Activated T-cell treated with anti-CD3 and anti-CD28 coated beads for 48 hours (primary cell): ENCODE results near the gene TMEM86A.
"Not testable (repeated sequence)": the region's sequence is repeated elsewhere in the genome, so short reads cannot be mapped to it uniquely, and the experiment has no call there.

Experiments
- DNase-seq: peaks from one replicate; pipeline ENCODE4 v3.0.0-alpha.2; 2020; ENCODE audit warnings: low read depth

TMEM86A gene, protein sequence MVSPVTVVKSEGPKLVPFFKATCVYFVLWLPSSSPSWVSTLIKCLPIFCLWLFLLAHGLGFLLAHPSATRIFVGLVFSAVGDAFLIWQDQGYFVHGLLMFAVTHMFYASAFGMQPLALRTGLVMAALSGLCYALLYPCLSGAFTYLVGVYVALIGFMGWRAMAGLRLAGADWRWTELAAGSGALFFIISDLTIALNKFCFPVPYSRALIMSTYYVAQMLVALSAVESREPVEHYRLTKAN

DNA sequence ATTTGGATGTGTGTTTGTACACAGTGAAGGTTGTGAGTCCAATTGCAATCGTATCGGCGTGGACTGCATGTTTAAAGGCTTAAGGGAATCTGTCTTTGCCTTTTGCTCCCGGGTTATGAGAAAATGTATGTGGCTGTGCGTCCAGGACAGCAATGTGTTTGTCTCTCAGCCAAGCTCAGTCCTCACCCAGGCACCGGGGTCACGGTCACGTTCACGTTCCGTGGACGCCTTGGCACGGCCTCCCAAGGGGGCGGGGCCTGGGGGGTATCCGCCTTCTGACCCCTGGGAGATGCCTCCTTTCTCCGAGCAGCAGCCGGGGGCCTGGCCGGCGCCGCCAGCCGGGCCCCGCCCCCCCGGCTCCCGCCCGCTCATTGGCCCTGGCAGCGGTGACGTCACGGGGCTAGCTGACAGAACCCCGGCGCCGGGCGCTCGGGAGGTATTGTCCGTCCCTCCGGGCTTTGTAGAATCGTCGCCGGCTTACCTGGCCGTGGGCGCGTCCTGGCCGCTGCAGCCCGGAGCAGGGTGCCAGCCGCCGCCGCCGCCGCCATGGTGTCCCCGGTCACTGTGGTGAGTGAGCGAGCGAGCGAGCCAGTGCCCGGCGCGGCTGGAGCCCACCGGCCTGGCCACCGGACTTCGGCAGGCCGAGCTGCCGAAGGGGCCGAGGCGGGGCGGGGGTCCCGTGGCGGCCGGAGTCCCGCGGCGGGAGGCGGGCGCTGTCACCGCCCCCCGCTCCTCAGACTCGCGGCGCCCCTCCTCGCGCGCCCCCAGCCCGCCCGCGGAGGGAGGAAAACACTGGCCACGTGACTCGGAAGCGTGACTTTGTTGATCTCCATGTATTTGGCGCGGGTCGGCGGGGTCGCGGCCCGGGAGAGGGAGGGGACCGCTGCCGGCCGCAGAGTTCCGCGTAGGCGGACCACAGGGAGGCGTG is at the start of gene TMEM86A:
TSS of gene TMEM86A (plus strand) at position 439 of the 928 bp plus-strand sequence. CDS start at position 547, 108 bp downstream.
- peak; percentile 89 for DNase-seq

DNA sequence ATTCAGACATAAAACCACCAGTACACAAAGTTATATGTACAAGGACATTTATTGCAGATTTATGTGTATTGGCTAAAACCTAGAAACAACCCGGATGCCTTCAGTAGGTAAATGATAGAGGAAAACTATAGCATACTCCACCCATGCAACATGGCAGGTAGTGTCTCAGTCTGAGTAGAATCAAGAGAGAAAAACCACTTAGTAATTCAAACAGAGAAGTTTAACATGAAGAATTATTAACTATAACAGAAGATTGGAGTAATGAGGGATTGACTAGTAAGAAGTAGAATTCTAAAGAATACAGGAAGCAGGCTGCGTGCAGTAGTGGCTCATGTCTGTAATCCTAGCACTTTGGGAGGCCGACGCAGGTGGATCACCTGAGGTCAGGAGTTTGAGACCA is 48.2 kb upstream of the TMEM86A start:
- DNase-seq = no peak

DNA sequence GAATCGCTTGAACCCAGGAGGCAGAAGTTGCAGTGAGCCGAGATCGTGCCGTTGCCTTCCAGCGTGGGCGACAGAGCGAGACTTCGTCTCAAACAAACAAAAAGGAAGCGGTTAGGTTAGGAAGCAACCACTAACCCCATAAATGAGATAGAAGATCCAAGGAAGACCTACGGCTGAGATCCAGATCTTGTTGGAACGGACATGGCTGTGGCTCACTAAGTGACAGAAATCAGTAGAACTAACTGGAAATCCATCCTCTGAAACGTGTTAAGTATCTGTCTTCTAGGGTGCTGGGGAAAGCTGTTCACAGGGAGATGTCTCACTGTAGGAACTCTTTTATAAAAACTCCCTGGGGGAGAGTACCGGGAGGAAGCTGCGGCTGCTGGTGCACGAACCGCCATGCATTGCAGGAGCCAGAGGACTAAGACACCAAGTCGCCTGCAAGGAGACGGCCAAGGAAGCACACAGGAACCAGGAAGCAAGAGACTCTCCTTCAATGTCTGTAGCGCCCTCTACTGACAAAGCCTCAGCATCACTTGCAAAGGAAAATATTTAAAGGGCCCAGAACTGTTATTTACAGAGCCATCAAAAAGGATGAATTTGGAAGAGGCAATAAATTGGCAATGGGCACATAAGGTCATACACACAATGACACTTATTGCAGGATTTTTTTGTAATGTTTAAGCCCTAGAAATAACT is 47.6 kb upstream of the TMEM86A start:
- no peak for DNase-seq

DNA sequence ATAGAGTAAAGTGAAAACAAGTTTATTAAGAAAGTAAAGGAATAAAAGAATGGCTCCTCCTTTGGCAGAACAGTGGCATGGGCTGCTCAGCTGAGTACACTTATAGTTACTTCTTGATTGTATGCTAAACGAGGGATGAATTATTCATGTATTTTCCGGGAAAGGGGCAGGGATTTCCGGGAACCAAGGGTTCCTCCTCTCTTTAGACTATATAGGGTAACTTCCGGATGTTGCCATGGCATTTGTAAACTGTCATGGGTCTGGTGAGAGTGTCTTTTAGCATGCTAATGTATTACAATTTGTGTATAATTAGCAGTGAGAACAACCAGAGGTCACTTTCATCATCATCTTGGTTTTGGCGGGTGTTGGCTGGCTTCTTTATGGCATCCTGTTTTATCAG is 40.9 kb upstream of the TMEM86A start:
- no peak for DNase-seq

DNA sequence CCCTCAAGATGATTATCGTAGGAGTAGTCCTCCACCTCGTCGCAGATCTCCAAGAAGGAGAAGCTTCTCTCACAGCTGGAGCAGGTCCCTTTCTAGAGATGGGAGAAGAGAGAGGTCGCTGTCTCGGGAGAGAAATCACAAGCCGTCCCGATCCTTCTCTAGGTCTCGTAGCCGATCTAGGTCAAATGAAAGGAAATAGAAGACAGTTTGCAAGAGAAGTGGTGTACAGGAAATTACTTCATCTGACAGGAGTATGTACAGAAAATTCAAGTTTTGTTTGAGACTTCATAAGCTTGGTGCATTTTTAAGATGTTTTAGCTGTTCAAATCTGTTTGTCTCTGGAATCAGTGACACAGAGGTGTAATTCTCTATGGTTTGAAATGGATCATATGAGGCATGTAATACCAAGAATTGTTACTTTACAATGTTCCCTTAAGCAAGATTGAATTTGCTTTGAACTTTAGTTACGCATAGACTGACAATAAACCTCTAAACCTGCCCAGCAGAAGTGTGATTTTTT is 33.2 kb upstream of the TMEM86A start:
- not testable (repeated sequence) for DNase-seq

DNA sequence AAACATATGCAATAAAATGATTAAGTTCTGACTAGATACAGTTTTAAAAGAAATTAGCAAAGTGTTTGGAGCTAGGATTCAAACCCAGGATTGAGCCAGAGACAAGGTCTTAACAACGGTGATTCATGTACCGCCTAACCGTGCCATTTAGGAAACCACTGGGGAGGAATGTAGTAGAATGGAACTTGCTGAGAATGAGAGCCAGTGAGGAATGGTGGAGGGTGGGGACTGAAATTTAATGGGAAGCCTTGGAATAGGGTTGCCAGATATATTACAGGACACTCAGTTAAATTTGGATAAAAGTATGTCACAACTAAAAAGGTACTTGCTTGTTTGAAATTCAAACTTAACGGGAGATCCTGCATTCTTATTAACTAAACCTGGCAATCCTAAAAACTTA is 30.4 kb upstream of the TMEM86A start:
- no peak for DNase-seq

DNA sequence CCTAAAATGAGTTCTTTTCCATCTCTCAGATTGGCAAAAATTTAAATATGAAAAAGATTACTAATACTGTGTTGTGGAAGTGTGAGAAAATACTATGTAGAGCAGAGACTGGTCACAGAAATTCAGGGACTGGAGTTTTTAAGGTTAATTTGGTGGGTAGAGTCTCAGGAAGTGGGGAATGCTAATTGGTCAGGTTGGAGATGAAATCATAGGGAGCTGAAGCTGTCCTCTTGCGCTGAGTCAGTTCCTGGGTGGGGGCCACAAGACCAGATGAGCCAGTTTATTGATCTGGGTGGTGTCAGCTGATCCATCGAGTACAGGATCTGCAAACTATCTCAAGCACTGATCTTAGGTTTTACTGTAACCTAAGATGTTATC is 29.4 kb upstream of the TMEM86A start:
- no peak for DNase-seq

DNA sequence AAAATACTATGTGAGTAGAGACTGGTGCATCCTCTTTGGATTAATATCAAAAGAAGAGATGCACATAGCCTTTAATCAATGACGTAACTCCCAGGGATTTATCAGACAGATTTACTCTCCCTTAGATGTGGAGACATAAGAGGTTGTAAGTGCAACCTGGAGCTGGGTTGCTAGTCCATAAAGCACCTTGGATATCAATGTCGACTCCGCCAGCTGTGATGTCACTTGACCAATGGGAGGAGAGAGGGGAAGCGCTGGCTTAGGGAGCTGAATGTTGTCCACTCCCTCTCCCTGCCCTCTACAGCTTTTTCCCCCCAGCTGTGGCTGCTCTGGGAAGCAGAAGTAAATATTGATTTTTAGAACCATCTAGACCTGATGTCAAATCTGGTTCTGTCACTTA is 28.9 kb upstream of the TMEM86A start:
- DNase-seq = no peak

DNA sequence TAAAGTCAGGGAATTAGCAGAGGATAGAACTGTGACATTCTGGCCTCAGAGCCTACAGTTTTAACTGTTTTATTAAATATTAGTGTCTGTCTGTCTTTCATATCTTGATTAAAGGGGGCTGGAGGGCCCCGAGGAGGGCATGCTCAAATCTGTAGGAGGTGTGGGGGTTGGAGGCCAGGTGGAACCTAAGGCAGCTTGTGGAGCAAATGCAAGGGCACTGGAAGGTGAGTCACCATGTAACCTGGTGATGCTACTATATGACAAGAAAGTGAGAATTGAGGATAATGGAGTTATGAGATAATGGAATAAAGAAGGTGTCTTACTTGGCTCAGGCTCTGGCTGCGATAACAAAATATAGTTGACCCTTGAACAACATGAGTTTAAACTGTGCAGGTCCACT is 27.3 kb upstream of the TMEM86A start:
- no peak for DNase-seq

DNA sequence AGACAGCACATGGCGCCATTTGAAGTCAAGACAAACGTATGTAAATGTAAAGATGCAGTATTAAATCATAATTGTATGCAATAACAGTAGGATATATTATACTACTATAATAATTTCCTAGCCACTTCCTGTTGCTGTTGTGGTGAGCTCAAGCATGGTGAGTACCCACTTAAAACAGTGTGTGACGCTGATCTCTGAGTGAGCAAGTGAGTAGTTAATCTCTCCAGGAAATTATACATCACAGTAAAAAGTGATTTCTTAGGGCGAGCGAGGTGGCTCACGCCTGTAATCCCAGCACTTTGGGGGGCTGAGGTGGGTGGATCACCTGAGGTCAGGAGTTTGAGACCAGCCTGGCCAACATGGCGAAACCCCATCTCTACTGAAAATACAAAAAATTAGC is 26.4 kb upstream of the TMEM86A start:
- not testable (repeated sequence) for DNase-seq

DNA sequence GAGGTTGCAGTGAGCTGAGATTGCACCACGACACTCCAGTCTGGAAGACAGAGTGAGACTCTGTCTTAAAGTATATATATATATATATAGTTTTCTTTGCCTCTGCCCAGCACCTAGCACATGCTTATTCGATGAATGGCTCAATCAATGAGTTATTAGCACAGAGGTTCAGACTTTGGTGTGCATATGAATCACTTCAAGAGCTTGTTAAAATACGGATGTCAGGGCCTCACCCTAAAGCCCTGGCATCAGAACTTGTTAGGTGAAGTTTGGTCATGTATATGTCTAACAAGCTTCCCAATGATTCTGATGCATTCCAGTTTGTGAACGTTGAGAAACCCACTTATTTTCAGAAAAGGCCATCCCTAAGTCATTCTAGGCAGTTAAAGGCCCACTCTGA is 21.8 kb upstream of the TMEM86A start:
- no peak for DNase-seq

DNA sequence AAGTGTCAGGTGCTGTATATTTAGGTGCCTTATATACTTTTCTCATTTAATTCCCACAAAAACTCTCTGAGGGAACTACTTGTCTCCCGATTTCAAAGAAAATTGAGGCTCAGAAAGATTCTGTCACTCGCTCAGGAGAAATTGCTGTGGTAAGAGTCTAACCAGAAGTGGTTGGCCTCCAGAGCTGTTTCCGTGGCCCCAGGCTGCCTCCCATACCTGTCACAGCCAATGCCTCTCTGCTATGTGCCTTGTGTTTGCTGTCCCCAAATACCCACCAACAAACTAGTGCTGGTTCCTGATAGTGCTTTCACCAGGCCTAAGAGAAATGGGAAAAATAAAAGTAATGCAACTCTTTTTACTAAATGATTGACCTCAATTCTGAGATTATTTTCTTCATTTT is 21.0 kb upstream of the TMEM86A start:
- DNase-seq = no peak

DNA sequence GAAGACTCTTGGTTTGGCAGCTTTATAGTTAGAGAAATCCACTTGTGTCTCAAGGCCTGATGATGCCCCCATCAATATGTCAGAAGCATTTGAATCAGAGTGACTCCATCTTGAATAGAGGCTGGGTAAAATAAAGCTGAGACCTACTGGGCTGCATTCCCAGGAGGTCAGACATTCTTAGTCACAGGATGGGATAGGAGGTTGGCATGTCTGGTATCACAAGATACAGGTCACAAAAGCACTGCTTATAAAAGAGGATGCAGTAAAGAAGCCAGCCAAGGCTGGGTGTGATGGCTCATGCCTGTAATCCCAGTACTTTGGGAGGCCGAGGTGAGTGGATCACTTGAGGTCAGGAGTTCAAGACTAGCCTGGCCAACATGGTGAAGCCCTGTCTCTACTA is 16.6 kb upstream of the TMEM86A start:
- DNase-seq = not testable (repeated sequence)

DNA sequence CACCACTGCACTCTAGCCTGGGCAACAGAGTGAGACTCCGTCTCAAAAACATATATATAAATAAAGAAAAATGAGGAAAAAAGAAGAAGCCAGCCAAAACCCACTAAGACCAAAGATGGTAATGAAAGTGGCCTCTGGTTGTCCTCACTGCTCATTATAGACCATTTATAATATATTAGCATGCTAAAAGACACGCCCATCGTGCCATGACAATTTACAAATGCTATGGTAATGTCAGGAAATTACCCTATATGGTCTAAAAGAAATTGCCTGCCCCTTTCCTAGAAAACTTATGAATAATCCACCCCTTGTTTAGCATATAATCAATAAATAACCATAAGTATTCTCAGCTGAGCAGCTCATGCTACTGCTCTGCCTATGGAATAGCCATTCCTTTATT is 16.1 kb upstream of the TMEM86A start:
- DNase-seq = no peak

DNA sequence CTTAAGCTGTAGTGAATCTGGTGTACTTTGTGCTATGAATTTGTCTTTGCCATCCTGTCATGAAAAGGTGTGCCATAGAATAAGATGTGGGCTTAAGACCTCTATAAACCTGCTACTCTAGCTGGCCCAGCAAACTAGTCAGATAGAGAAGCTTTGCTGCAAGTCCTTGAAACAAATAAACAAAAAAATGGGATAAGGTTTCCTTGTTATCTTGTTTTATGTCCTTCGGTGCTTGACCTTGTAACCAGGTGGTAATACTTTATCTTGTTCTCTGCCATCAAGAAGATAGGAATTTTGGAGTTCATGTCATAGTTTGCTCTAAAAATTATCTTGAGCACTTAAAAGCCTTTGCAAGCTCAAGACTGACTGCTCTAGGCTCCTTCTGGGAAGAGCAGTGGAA is 14.3 kb upstream of the TMEM86A start:
- no peak for DNase-seq

DNA sequence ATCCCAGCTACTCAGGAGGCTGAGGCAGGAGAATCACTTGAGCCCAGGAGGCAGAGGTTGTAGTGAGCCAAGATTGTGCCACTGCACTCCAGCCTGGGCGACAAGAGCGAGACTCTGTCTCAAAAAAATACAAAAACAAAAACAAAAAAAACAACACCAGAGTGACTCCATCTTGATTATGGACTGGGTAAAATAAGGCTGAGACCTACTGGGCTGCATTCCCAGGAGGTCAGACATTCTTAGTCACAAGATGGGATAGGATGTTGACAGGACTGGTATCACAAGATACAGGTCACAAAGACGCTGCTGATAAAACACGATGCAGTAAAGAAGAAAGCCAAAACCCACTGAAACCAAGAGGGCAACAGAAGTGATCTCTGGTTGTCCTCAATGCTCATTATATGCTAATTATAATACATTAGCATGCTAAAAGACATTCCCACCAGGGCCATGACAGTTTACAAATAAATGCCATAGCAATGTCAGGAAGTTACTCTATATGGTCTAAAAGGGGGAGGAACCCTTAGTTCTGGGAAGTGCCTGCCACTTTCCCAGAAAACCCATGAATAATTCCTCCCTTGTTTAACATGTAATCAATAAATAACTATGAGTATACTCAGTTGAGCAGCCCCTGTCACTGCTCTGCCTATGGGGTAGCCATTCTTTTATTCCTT is 7.0 kb upstream of the TMEM86A start:
- DNase-seq = not testable (repeated sequence)

DNA sequence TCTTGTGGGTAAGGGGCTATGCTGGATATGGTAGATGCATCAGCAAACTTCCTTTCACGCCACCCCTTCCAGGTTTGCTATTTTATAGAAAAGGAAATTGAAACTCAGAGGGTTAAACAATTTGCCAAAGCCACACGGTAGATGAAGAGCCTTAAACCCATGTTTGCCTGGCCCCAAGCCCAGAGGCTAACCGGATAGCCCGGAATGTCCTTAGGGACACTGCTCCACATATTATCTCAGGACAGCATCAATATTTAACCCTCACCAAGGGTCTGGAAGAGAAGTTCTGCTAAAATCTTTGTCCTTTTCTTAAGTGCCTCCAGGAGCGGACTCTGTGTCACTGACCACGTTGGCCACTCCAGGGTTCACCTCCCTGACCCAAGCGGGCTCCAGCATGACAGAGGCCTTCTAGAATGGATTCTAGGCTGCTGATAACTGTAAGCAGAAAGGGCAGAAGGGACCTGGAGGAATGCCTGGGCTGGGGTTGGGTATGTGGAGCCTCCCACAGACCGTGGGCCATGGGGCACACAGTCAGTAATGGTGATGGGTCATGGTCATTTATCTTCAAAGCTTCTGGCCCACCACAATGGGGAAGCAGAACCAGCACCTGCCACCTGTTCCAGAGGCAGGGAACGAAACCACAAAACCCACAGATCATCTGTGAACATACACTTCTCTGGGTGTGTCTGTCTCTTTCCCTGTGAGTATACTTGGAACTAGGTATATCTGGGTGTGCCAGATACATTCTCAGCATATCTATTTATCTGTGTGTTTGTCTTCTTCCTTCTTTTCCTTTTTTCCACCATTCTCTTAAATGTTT is 5.4 kb upstream of the TMEM86A start:
- DNase-seq = no peak

DNA sequence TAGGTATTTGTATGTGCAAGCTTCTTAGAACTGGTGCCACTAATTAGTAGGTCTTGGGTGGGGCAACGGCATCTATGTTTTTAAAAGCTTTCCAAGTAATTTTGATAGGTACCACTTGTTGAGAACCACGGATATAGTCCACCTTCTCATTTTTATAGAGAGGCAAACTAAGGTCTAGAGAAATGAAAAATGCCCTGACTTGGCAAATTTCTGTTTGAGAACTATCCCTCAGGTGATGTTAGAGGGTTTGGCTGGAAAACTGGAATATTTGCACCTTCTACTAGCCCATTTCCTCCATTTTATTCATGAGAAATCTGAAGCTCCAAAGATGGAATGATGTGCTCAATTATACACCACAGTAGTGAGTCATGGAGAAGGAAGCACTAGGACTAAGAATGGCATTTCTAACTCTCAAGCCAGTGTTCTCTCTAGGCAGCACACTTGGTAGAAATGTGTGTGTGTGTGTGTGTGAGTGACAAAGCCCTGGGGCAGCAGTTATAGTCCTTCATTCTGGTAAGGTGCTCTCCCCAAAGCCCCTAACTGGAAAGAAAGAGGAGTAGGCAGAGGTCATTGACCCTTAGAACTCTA is 1.8 kb upstream of the TMEM86A start:
- DNase-seq = no peak

DNA sequence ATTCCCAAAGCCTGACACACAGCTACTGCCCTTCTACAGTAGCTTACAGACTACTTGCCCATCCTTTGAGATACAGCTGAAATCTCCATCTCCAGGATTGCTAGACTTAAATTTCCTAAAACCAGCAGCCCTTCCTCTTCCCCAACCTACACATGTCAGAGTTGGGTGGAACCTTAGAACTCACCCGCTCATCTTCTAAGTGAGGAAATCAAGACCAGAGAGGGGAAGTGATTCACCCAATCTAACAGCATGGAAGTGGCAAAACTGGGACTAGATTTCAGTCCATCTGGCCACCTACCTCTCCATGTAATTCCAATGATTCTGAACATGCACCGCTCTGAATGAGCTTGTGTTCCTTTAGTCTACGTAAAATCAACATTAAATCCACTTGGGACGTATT is 1.0 kb upstream of the TMEM86A start:
- DNase-seq = no peak

DNA sequence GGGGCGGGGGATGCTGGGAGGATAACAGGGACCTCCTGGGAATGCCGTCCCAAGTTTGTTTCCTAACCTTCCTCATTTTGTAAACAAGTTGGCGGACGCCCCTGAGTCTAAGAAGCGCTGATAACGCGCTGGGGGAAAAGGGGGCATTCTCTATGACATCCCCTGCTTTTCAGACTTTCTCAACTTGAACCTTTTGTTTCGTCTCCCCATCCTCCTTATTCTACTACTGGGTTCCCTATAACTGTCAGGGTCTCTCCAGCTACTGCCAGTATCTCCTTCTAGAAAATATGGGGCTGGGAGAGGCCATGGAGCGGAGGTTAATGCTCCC is 654 bp downstream of the TMEM86A start:
- no peak for DNase-seq

DNA sequence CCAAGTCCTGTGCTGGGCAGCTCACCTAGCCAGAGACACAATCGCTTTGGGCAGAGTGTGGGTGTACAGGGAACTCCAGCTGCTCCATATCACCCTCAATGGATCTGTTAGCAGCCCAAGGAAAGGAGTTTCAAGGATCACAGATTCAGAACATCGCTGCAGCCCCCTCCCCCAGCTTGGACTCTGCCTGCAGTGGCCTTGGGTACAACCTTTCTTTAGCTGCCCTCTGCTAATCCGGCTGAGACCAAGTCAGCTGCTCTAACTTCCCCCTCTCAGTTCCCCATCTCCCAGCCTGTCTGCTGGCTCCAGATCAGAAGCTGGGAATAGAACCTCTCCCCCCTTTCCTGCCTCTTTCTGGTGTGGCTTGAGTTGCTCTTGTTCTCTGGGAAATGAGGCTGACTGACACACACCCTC is 1.3 kb downstream of the TMEM86A start:
- no peak for DNase-seq
